Measurements from ENCODE around the gene RARS2. TPM values are rescaled to one million over a fixed set of nuclear protein-coding genes. Genes with fewer than 3 reads are reported as not detected.

RARS2 gene
- total and polyA plus RNA-seq, 2 of the 8 experiments (the other 6 are each of a cell fraction or from before 2014, with no cell fraction given) = 10.2 to 40.5 TPM

Small RNA genes lying within 50 kb of the gene (small RNA-seq; reads per million reads assigned to genes)
- not detected for gene RNU6-444P (ENCODE audit: insufficient read depth)

Other genes with a start within 250 kb of the RARS2 start
- gene C6orf163, start 245.2 kb downstream of the RARS2 start, total RNA-seq (2021; fragmentation: NEBNext Ultra II Directional; extraction: Animal tissue kit (Norgen Biotek cat#: 25700)) = 0.90 and 1.5 TPM in 2 replicates
- 0.35 and 0.36 TPM in 2 replicates for gene C6orf163, start 245.2 kb downstream of the RARS2 start, polyA plus RNA-seq (2011; rRNA removed)
- not detected in 2 replicates for gene CFAP206, start 182.0 kb downstream of the RARS2 start, total RNA-seq (2021; fragmentation: NEBNext Ultra II Directional; extraction: Animal tissue kit (Norgen Biotek cat#: 25700))
- not detected in 2 replicates for gene CFAP206, start 182.0 kb downstream of the RARS2 start, polyA plus RNA-seq (2011; rRNA removed)
- gene SLC35A1, start 117.0 kb downstream of the RARS2 start, total RNA-seq (2021; fragmentation: NEBNext Ultra II Directional; extraction: Animal tissue kit (Norgen Biotek cat#: 25700)) = 7.7 and 9.2 TPM in 2 replicates
- gene SLC35A1, start 117.0 kb downstream of the RARS2 start, polyA plus RNA-seq (2011; rRNA removed) = 2.6 and 4.7 TPM in 2 replicates
- gene ORC3, start 148 bp upstream of the RARS2 start, total RNA-seq (2021; fragmentation: NEBNext Ultra II Directional; extraction: Animal tissue kit (Norgen Biotek cat#: 25700)) = 54.4 and 60.9 TPM in 2 replicates
- 18.1 and 35.9 TPM in 2 replicates for gene ORC3, start 148 bp upstream of the RARS2 start, polyA plus RNA-seq (2011; rRNA removed)
- gene AKIRIN2, start 112.2 kb upstream of the RARS2 start, total RNA-seq (2021; fragmentation: NEBNext Ultra II Directional; extraction: Animal tissue kit (Norgen Biotek cat#: 25700)) = 75.3 and 77.2 TPM in 2 replicates
- 35.6 and 49.6 TPM in 2 replicates for gene AKIRIN2, start 112.2 kb upstream of the RARS2 start, polyA plus RNA-seq (2011; rRNA removed)

Data from H1 (cell line).